ENCODE data around the gene MCM5. TPM values are rescaled to one million over a fixed set of nuclear protein-coding genes. Genes with fewer than 3 reads are reported as not detected.
A peak's percentile ranks its signal among the peaks of the same experiment; 100 is the strongest.

The MCM5 gene
- total RNA-seq, 1 donor: 31.5 TPM

- no peak for TF ChIP-seq CTCF (IDR thresholded peaks at IDR 0.05; ENCODE audit: insufficient read depth, low read depth, low read length)
- no peak overlapping the region for H3K4me3 ChIP-seq (ENCODE audit: low read depth, low read length)
- DNase-seq (ENCODE audit: low read depth): no peak
Measured at GRCh38 chr22:35369996-35370395, 29.9 kb upstream of the MCM5 start.

- no peak for TF ChIP-seq CTCF (IDR thresholded peaks at IDR 0.05; ENCODE audit: insufficient read depth, low read depth, low read length)
- DNase-seq (ENCODE audit: low read depth): no peak
- H3K4me3 ChIP-seq (ENCODE audit: low read depth, low read length): no peak overlapping the region
Measured at GRCh38 chr22:35373781-35374180, 26.2 kb upstream of the MCM5 start.

GRCh38 chr22:35375031-35375430 lies 24.9 kb upstream of the MCM5 start:
- DNase-seq (ENCODE audit: low read depth): no peak
- no peak overlapping the region for H3K4me3 ChIP-seq (ENCODE audit: low read depth, low read length)
- no peak for TF ChIP-seq CTCF (IDR thresholded peaks at IDR 0.05; ENCODE audit: insufficient read depth, low read depth, low read length)

- DNase-seq (ENCODE audit: low read depth): no peak
- TF ChIP-seq CTCF (IDR thresholded peaks at IDR 0.05; ENCODE audit: insufficient read depth, low read depth, low read length): no peak
- H3K4me3 ChIP-seq (ENCODE audit: low read depth, low read length): no peak overlapping the region
Measured at GRCh38 chr22:35375526-35375925, 24.4 kb upstream of the MCM5 start.

- no peak overlapping the region for H3K4me3 ChIP-seq (ENCODE audit: low read depth, low read length)
- no peak for TF ChIP-seq CTCF (IDR thresholded peaks at IDR 0.05; ENCODE audit: insufficient read depth, low read depth, low read length)
- DNase-seq (ENCODE audit: low read depth): peak; percentile 99
Measured at GRCh38 chr22:35376728-35377472, 23.0 kb upstream of the MCM5 start.

GRCh38 chr22:35377735-35378134 lies 22.2 kb upstream of the MCM5 start:
- no peak overlapping the region for H3K4me3 ChIP-seq (ENCODE audit: low read depth, low read length)
- no peak for DNase-seq (ENCODE audit: low read depth)
- no peak for TF ChIP-seq CTCF (IDR thresholded peaks at IDR 0.05; ENCODE audit: insufficient read depth, low read depth, low read length)

GRCh38 chr22:35378621-35379020 lies 21.3 kb upstream of the MCM5 start:
- no peak overlapping the region for H3K4me3 ChIP-seq (ENCODE audit: low read depth, low read length)
- TF ChIP-seq CTCF (IDR thresholded peaks at IDR 0.05; ENCODE audit: insufficient read depth, low read depth, low read length): no peak
- DNase-seq (ENCODE audit: low read depth): no peak

Data from fibroblast of villous mesenchyme (primary cell).